ENCODE measurements around the gene GRK3.

GRK3 gene

DNA sequence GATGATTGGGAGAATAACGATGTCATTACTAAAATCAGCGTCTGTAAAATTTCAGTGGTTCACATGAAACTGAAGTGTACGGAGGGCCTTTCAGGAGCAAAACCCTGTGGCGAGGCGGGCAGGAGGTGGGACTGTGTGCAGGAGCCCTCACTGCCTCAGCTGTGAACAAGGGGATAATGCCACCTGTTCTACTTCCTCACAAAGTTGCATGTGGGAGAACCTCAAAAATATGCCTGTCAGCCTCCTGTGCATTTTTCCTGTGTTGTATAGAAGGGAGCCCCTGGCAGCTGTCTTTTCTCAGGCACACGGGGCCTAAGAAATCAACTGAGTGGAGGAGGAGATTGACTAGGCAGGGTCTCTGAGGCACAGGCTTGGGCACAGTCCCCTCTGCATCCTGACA is 134.5 kb downstream of the GRK3 start:
- TF ChIP-seq SPI1 (IDR thresholded peaks at IDR 0.05; ENCODE audit: borderline replicate concordance, low read depth) (no peak), GABPA (IDR thresholded peaks at IDR 0.05; ENCODE audit: low read depth) (no peak), REST (IDR thresholded peaks at IDR 0.05; ENCODE audit: insufficient replicate concordance, low read depth) (no peak), POLR2AphosphoS5 (IDR thresholded peaks at IDR 0.05; ENCODE audit: low read depth) (no peak)
- TF ChIP-seq, protein P1, sequence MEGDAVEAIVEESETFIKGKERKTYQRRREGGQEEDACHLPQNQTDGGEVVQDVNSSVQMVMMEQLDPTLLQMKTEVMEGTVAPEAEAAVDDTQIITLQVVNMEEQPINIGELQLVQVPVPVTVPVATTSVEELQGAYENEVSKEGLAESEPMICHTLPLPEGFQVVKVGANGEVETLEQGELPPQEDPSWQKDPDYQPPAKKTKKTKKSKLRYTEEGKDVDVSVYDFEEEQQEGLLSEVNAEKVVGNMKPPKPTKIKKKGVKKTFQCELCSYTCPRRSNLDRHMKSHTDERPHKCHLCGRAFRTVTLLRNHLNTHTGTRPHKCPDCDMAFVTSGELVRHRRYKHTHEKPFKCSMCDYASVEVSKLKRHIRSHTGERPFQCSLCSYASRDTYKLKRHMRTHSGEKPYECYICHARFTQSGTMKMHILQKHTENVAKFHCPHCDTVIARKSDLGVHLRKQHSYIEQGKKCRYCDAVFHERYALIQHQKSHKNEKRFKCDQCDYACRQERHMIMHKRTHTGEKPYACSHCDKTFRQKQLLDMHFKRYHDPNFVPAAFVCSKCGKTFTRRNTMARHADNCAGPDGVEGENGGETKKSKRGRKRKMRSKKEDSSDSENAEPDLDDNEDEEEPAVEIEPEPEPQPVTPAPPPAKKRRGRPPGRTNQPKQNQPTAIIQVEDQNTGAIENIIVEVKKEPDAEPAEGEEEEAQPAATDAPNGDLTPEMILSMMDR (IDR thresholded peaks at IDR 0.05; ENCODE audit: insufficient read depth, low read length): no peak
- Histone ChIP-seq H3K4me3 (replicated peaks; ENCODE audit: insufficient read depth, low read length) (no peak overlapping the region), H3K27ac (replicated peaks) (no peak overlapping the region), H3K27me3 (ENCODE audit: insufficient read depth, poor library complexity, severe bottlenecking) (no peaks in the 10 kb centered on the region)
- DNase-seq (ENCODE audit: low read depth in 1 of 2, low spot score in 1 of 2): no peak

- no peak overlapping the region for H3K27ac ChIP-seq (replicated peaks)
- no peaks in the 10 kb centered on the region for H3K27me3 ChIP-seq (ENCODE audit: insufficient read depth, poor library complexity, severe bottlenecking)
- no peak overlapping the region for H3K4me3 ChIP-seq (replicated peaks; ENCODE audit: insufficient read depth, low read length)
- TF ChIP-seq SPI1 (IDR thresholded peaks at IDR 0.05; ENCODE audit: borderline replicate concordance, low read depth): no peak
- TF ChIP-seq GABPA (IDR thresholded peaks at IDR 0.05; ENCODE audit: low read depth): no peak
- TF ChIP-seq POLR2AphosphoS5 (IDR thresholded peaks at IDR 0.05; ENCODE audit: low read depth): no peak
- TF ChIP-seq, protein P1 (IDR thresholded peaks at IDR 0.05; ENCODE audit: insufficient read depth, low read length): no peak
- no peak for DNase-seq (ENCODE audit: low read depth in 1 of 2, low spot score in 1 of 2)
These were observed 136.7 kb downstream of the GRK3 start for GRCh38 chr22:25701056-25701780.

DNA sequence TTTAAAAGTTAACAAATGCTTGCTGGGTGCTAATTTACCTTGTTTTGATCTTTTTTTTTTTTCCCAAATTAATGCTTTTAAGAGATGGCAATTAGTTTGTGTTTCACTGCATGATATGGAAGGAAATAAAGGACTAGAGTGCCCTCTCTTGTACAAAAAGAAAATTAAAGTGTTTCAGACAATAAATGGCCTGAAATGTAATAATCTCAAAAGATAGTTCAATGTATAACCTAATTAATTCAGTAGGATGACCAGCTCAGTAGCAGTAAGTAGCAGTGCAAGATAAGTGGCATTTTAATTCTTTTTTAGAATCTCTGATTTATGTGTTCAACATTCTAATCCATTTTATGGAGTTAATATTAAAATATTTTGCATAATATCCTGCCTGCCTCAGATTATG is 137.6 kb downstream of the GRK3 start:
- no peak for DNase-seq (ENCODE audit: low read depth in 1 of 2, low spot score in 1 of 2)
- Histone ChIP-seq H3K4me3 (replicated peaks; ENCODE audit: insufficient read depth, low read length) (no peak overlapping the region), H3K27ac (replicated peaks) (no peak overlapping the region), H3K27me3 (ENCODE audit: insufficient read depth, poor library complexity, severe bottlenecking) (no peaks in the 10 kb centered on the region)
- TF ChIP-seq SPI1 (IDR thresholded peaks at IDR 0.05; ENCODE audit: borderline replicate concordance, low read depth): no peak
- no peak for TF ChIP-seq POLR2AphosphoS5 (IDR thresholded peaks at IDR 0.05; ENCODE audit: low read depth)
- TF ChIP-seq, protein P1 (IDR thresholded peaks at IDR 0.05; ENCODE audit: insufficient read depth, low read length): no peak
- TF ChIP-seq GABPA (IDR thresholded peaks at IDR 0.05; ENCODE audit: low read depth): no peak

- no peak overlapping the region for H3K27ac ChIP-seq (replicated peaks)
- TF ChIP-seq REST (IDR thresholded peaks at IDR 0.05; ENCODE audit: insufficient replicate concordance, low read depth): no peak
- TF ChIP-seq, protein P1 (IDR thresholded peaks at IDR 0.05; ENCODE audit: insufficient read depth, low read length): no peak
- TF ChIP-seq GABPA (IDR thresholded peaks at IDR 0.05; ENCODE audit: low read depth): no peak
- no peak for TF ChIP-seq SPI1 (IDR thresholded peaks at IDR 0.05; ENCODE audit: borderline replicate concordance, low read depth)
- no peak for TF ChIP-seq POLR2AphosphoS5 (IDR thresholded peaks at IDR 0.05; ENCODE audit: low read depth)
These were observed 138.2 kb downstream of the GRK3 start for GRCh38 chr22:25702571-25703167.

More at GRCh38 chr22:25702571-25703167, 138.2 kb downstream of the GRK3 start:
- no peaks in the 10 kb centered on the region for H3K27me3 ChIP-seq (ENCODE audit: insufficient read depth, poor library complexity, severe bottlenecking)
- DNase-seq (ENCODE audit: low read depth in 1 of 2, low spot score in 1 of 2): no peak
- H3K4me3 ChIP-seq (replicated peaks; ENCODE audit: insufficient read depth, low read length): no peak overlapping the region
